Vagina (tissue), 2 donors: ENCODE data around the gene ESRRG. TPM values are rescaled to one million over a fixed set of nuclear protein-coding genes. Genes with fewer than 3 reads are reported as not detected.

ENCODE experiments used
- DNase-seq, 2 donors: peaks; one replicate each; pipeline ENCODE4 v3.0.0-alpha.2; 2017; ENCODE audit errors: extremely low spot score in 2 of 2
- H3K27ac ChIP-seq: fragments of 200-600 bp; sonication (generic); one replicate; pipeline ENCODE4 v1.5.1; 2019
- H3K27me3 ChIP-seq: fragments of 200-600 bp; sonication (generic); one replicate; pipeline ENCODE4 v1.5.1; 2019
- H3K36me3 ChIP-seq, 2 donors: fragments of 200-600 bp; sonication (generic); one replicate each; pipeline ENCODE4 v1.5.1; 2017 to 2019
- H3K4me1 ChIP-seq: fragments of 200-600 bp; sonication (generic); one replicate; pipeline ENCODE4 v1.5.1; 2019
- H3K4me3 ChIP-seq, 2 donors: fragments of 200-600 bp; sonication (generic); 1 replicate in 1 of 2; 2 replicates in 1 of 2; pipeline ENCODE4 v1.5.1; 2016 to 2019
- H3K9me3 ChIP-seq: fragments of 200-600 bp; sonication (generic); one replicate; pipeline ENCODE4 v1.5.1; 2019
- POLR2A ChIP-seq, 2 donors: fragments of 450-650 bp; IDR thresholded peaks; one replicate each; pipeline ENCODE4 v1.6.1; 2017; ENCODE audit warnings: antibody characterized with exemption in 2 of 2, mild to moderate bottlenecking in 2 of 2, moderate library complexity in 2 of 2
- POLR2AphosphoS5 ChIP-seq, 2 donors: sonication (generic); formaldehyde crosslinking; IDR thresholded peaks; one replicate each; pipeline ENCODE4 v1.9.0; 2017; ENCODE audit warnings: antibody characterized with exemption in 2 of 2, mild to moderate bottlenecking in 2 of 2, low read depth in 1 of 2; ENCODE audit not compliant: insufficient read depth in 1 of 2
- intact Hi-C: fragments of 100-400 bp; cut with DNase I; formaldehyde crosslinking; loops from one replicate; pipeline ENCODE4 v1.15.1; 2023
- total RNA-seq: library from RNA; depleted of rRNA; stranded (reverse); fragments of >200 nt; gene quantifications from one replicate; pipeline ENCODE4 v1.2.3, GENCODE V29; 2016
- TF ChIP-seq, protein P1 (sequence below), 3 experiments: fragments of 450-650 bp in 2 of 3; fragments of 200-600 bp in 1 of 3; sonication (generic) in 1 of 3; IDR thresholded peaks; one replicate each; pipeline ENCODE4 v1.5.1; 2017 to 2019; ENCODE audit warnings: antibody characterized with exemption in 3 of 3, mild to moderate bottlenecking in 2 of 3, moderate library complexity in 2 of 3

The ESRRG gene
- total RNA-seq, 1 donor from 2014 or later, result 0.98 TPM

GRCh38 chr1:216665406-216665805, 57.8 kb downstream of the ESRRG start:
- Histone ChIP-seq H3K27ac (no peak overlapping the region), H3K4me1 (no peaks in the 10 kb centered on the region), H3K9me3 (no peaks in the 10 kb centered on the region), H3K36me3 (no peaks in the 10 kb centered on the region), H3K27me3 (no peaks in the 10 kb centered on the region), H3K4me3 (no peak overlapping the region)
- no peak for DNase-seq
- intact Hi-C loops, result no loop called here
- TF ChIP-seq, protein P1, sequence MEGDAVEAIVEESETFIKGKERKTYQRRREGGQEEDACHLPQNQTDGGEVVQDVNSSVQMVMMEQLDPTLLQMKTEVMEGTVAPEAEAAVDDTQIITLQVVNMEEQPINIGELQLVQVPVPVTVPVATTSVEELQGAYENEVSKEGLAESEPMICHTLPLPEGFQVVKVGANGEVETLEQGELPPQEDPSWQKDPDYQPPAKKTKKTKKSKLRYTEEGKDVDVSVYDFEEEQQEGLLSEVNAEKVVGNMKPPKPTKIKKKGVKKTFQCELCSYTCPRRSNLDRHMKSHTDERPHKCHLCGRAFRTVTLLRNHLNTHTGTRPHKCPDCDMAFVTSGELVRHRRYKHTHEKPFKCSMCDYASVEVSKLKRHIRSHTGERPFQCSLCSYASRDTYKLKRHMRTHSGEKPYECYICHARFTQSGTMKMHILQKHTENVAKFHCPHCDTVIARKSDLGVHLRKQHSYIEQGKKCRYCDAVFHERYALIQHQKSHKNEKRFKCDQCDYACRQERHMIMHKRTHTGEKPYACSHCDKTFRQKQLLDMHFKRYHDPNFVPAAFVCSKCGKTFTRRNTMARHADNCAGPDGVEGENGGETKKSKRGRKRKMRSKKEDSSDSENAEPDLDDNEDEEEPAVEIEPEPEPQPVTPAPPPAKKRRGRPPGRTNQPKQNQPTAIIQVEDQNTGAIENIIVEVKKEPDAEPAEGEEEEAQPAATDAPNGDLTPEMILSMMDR (IDR thresholded peaks at IDR 0.05), result no peak
- TF ChIP-seq POLR2AphosphoS5 (IDR thresholded peaks at IDR 0.05; ENCODE audit: insufficient read depth in 1 of 2, low read depth in 1 of 2), result no peak
- no peak for TF ChIP-seq POLR2A (IDR thresholded peaks at IDR 0.05)

GRCh38 chr1:216662681-216663080, 60.5 kb downstream of the ESRRG start:
- no peaks in the 10 kb centered on the region for H3K27me3 ChIP-seq
- intact Hi-C loops, result no loop called here
- no peaks in the 10 kb centered on the region for H3K9me3 ChIP-seq
- no peaks in the 10 kb centered on the region for H3K36me3 ChIP-seq
- TF ChIP-seq POLR2AphosphoS5 (IDR thresholded peaks at IDR 0.05; ENCODE audit: insufficient read depth in 1 of 2, low read depth in 1 of 2) (no peak), POLR2A (IDR thresholded peaks at IDR 0.05) (no peak)
- TF ChIP-seq, protein P1 (IDR thresholded peaks at IDR 0.05), result no peak
- no peak overlapping the region for H3K4me3 ChIP-seq
- H3K27ac ChIP-seq, result no peak overlapping the region
- no peaks in the 10 kb centered on the region for H3K4me1 ChIP-seq
- no peak for DNase-seq

GRCh38 chr1:216660561-216660960, 62.7 kb downstream of the ESRRG start:
- TF ChIP-seq POLR2AphosphoS5 (IDR thresholded peaks at IDR 0.05; ENCODE audit: insufficient read depth in 1 of 2, low read depth in 1 of 2) (no peak), POLR2A (IDR thresholded peaks at IDR 0.05) (no peak)
- TF ChIP-seq, protein P1 (IDR thresholded peaks at IDR 0.05), result no peak
- no peaks in the 10 kb centered on the region for H3K4me1 ChIP-seq
- H3K9me3 ChIP-seq, result no peaks in the 10 kb centered on the region
- no peak overlapping the region for H3K4me3 ChIP-seq
- no peak for DNase-seq
- H3K27ac ChIP-seq, result no peak overlapping the region
- H3K36me3 ChIP-seq, result no peaks in the 10 kb centered on the region
- intact Hi-C loops, result no loop called here
- no peaks in the 10 kb centered on the region for H3K27me3 ChIP-seq

GRCh38 chr1:216653001-216653400, 70.2 kb downstream of the ESRRG start:
- Histone ChIP-seq H3K9me3 (no peaks in the 10 kb centered on the region), H3K36me3 (no peaks in the 10 kb centered on the region), H3K27me3 (no peaks in the 10 kb centered on the region), H3K4me3 (no peak overlapping the region), H3K4me1 (no peaks in the 10 kb centered on the region), H3K27ac (no peak overlapping the region)
- TF ChIP-seq POLR2AphosphoS5 (IDR thresholded peaks at IDR 0.05; ENCODE audit: insufficient read depth in 1 of 2, low read depth in 1 of 2) (no peak), POLR2A (IDR thresholded peaks at IDR 0.05) (no peak)
- TF ChIP-seq, protein P1 (IDR thresholded peaks at IDR 0.05), result no peak
- intact Hi-C loops, result no loop called here
- no peak for DNase-seq

DNA sequence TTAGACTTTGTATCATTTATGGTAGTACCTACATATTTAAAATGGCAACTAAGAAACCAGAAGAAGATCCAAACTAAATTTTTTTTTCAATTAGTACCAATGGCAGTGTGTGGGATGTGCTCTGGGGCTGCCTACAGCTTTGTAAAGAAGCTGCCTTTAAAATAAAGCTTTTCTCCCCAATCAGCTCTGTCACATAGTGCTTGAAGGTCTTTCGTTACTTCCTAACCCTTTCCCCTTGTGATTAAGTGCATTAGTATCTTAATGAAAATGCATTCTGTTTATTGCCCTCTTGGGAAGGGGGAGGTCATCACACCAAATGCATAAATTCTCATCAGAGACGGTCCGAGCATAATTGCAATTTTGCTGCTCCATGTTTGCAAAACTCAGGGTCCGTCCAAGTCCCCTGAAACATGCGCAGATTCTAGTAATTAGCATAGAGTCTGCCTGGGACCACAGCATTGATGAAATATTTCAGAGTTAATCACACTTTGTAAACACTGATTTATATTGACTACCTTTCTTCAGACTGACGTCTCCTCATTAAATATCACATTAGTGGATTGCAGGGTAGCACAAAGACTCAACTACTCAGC, 71.3 kb downstream of the ESRRG start:
- no peaks in the 10 kb centered on the region for H3K9me3 ChIP-seq
- H3K27ac ChIP-seq, result no peak overlapping the region
- intact Hi-C loops, result no loop called here
- TF ChIP-seq POLR2A (IDR thresholded peaks at IDR 0.05) (no peak), POLR2AphosphoS5 (IDR thresholded peaks at IDR 0.05; ENCODE audit: insufficient read depth in 1 of 2, low read depth in 1 of 2) (no peak)
- TF ChIP-seq, protein P1 (IDR thresholded peaks at IDR 0.05), result no peak
- no peak for DNase-seq
- no peaks in the 10 kb centered on the region for H3K36me3 ChIP-seq
- no peaks in the 10 kb centered on the region for H3K27me3 ChIP-seq
- no peaks in the 10 kb centered on the region for H3K4me1 ChIP-seq
- no peak overlapping the region for H3K4me3 ChIP-seq
